ENCODE data around the gene CELF4.
A peak's percentile ranks its signal among the peaks of the same experiment; 100 is the strongest.

CELF4 gene

GRCh38 chr18:37545461-37546271, 19.9 kb downstream of the CELF4 start:
- DNase-seq = no peak

- no peak for DNase-seq
Observed at GRCh38 chr18:37544713-37545112, 20.9 kb downstream of the CELF4 start.

- DNase-seq = no peak
Observed at GRCh38 chr18:37544217-37544616, 21.4 kb downstream of the CELF4 start.

GRCh38 chr18:37543321-37543720, 22.3 kb downstream of the CELF4 start:
- DNase-seq = no peak

GRCh38 chr18:37541517-37541916, 24.1 kb downstream of the CELF4 start:
- DNase-seq = no peak

- DNase-seq = no peak
Observed at GRCh38 chr18:37540424-37541138, 25.0 kb downstream of the CELF4 start.

GRCh38 chr18:37539236-37539635, 26.4 kb downstream of the CELF4 start:
- no peak for DNase-seq

GRCh38 chr18:37538526-37539205, 26.9 kb downstream of the CELF4 start:
- no peak for DNase-seq

- peak; percentile 49 for DNase-seq
Observed at GRCh38 chr18:37537868-37538525, 27.6 kb downstream of the CELF4 start.

- no peak for DNase-seq
Observed at GRCh38 chr18:37536656-37537055, 28.9 kb downstream of the CELF4 start.

GRCh38 chr18:37535968-37536367, 29.6 kb downstream of the CELF4 start:
- DNase-seq = peak; percentile 9

- DNase-seq = no peak
Observed at GRCh38 chr18:37534627-37535026, 31.0 kb downstream of the CELF4 start.

- no peak for DNase-seq
Observed at GRCh38 chr18:37533647-37534584, 31.7 kb downstream of the CELF4 start.

- no peak for DNase-seq
Observed at GRCh38 chr18:37532917-37533316, 32.7 kb downstream of the CELF4 start.

GRCh38 chr18:37529863-37530262, 35.7 kb downstream of the CELF4 start:
- no peak for DNase-seq

- DNase-seq = no peak
Observed at GRCh38 chr18:37529296-37529695, 36.3 kb downstream of the CELF4 start.

- no peak for DNase-seq
Observed at GRCh38 chr18:37527395-37527794, 38.2 kb downstream of the CELF4 start.

GRCh38 chr18:37525262-37525585, 40.4 kb downstream of the CELF4 start:
- DNase-seq = no peak

GRCh38 chr18:37524498-37525261, 40.9 kb downstream of the CELF4 start:
- DNase-seq = no peak

GRCh38 chr18:37524139-37524497, 41.5 kb downstream of the CELF4 start:
- DNase-seq = no peak
